ENCODE results near the gene UROS. TPM values are rescaled to one million over a fixed set of nuclear protein-coding genes. Genes with fewer than 3 reads are reported as not detected.
A peak's percentile ranks its signal among the peaks of the same experiment; 100 is the strongest.

UROS gene
- total and polyA plus RNA-seq, 2 donors (not counting 1 experiment from before 2014, with no cell fraction given) = 54.4 to 60.4 TPM

GRCh38 chr10:125774581-125775191 is 48.4 kb downstream of the UROS start:
- H3K36me3 ChIP-seq (ENCODE audit: control insufficient read depth, insufficient read depth, low read length) = no peaks in the 10 kb centered on the region
- H3K4me1 ChIP-seq (ENCODE audit: control insufficient read depth, extremely low read depth, insufficient read depth, low read length) = no peaks in the 10 kb centered on the region
- H3K4me2 ChIP-seq (ENCODE audit: extremely low read depth, insufficient read depth, low read length) = no peak overlapping the region
- no peak overlapping the region for H3K4me3 ChIP-seq (replicated peaks in 1 of 4; ENCODE audit: control extremely low read depth in 1 of 4, insufficient read depth in 1 of 4, low read depth in 3 of 4, low read length in 4 of 4)
- H2AFZ ChIP-seq (ENCODE audit: low read length) = no peak overlapping the region
- no peaks in the 10 kb centered on the region for H3K79me2 ChIP-seq (ENCODE audit: control insufficient read depth, insufficient read depth, low read length)
- no peaks in the 10 kb centered on the region for H4K20me1 ChIP-seq (ENCODE audit: control insufficient read depth, extremely low read depth, insufficient read depth, low read length)
- H3K9ac ChIP-seq (ENCODE audit: insufficient read depth, low read length) = no peak overlapping the region
- DNase-seq (ENCODE audit: low read depth in 2 of 2) = no peak
- no peak overlapping the region for H3K27ac ChIP-seq (ENCODE audit: insufficient read depth, low read length)
- no peaks in the 10 kb centered on the region for H3K9me3 ChIP-seq (ENCODE audit: control insufficient read depth, insufficient read depth, low read depth, low read length)
- peaks cover 2% of the 10 kb centered on the region for H3K27me3 ChIP-seq (ENCODE audit: control insufficient read depth, insufficient read depth, low read length)
- TF ChIP-seq CTCF (conservative IDR thresholded peaks at IDR 0.05 in 1 of 2, IDR thresholded peaks at IDR 0.05 in 1 of 2; ENCODE audit: low read depth in 1 of 2, low read length in 2 of 2) (no peak), EZH2 (IDR thresholded peaks at IDR 0.05; ENCODE audit: low read length, missing control alignments) (no peak)

GRCh38 chr10:125773687-125774543 is 49.1 kb downstream of the UROS start:
- H2AFZ ChIP-seq (ENCODE audit: low read length) = no peak overlapping the region
- H3K79me2 ChIP-seq (ENCODE audit: control insufficient read depth, insufficient read depth, low read length) = no peaks in the 10 kb centered on the region
- no peak for DNase-seq (ENCODE audit: low read depth in 2 of 2)
- H3K9ac ChIP-seq (ENCODE audit: insufficient read depth, low read length) = no peak overlapping the region
- H3K27ac ChIP-seq (ENCODE audit: insufficient read depth, low read length) = no peak overlapping the region
- no peaks in the 10 kb centered on the region for H3K9me3 ChIP-seq (ENCODE audit: control insufficient read depth, insufficient read depth, low read depth, low read length)
- no peaks in the 10 kb centered on the region for H3K27me3 ChIP-seq (ENCODE audit: control insufficient read depth, insufficient read depth, low read length)
- no peak overlapping the region for H3K4me2 ChIP-seq (ENCODE audit: extremely low read depth, insufficient read depth, low read length)
- H4K20me1 ChIP-seq (ENCODE audit: control insufficient read depth, extremely low read depth, insufficient read depth, low read length) = no peaks in the 10 kb centered on the region
- TF ChIP-seq EZH2 (IDR thresholded peaks at IDR 0.05; ENCODE audit: low read length, missing control alignments) (no peak), CTCF (conservative IDR thresholded peaks at IDR 0.05 in 1 of 2, IDR thresholded peaks at IDR 0.05 in 1 of 2; ENCODE audit: low read depth in 1 of 2, low read length in 2 of 2) (no peak)
- no peaks in the 10 kb centered on the region for H3K36me3 ChIP-seq (ENCODE audit: control insufficient read depth, insufficient read depth, low read length)
- H3K4me1 ChIP-seq (ENCODE audit: control insufficient read depth, extremely low read depth, insufficient read depth, low read length) = no peaks in the 10 kb centered on the region
- peak overlapping the region in 1 of 4 experiments; percentile 10 for H3K4me3 ChIP-seq (replicated peaks in 1 of 4; ENCODE audit: control extremely low read depth in 1 of 4, insufficient read depth in 1 of 4, low read depth in 3 of 4, low read length in 4 of 4)

- no peaks in the 10 kb centered on the region for H3K36me3 ChIP-seq (ENCODE audit: control insufficient read depth, insufficient read depth, low read length)
- no peaks in the 10 kb centered on the region for H3K4me1 ChIP-seq (ENCODE audit: control insufficient read depth, extremely low read depth, insufficient read depth, low read length)
- H3K4me2 ChIP-seq (ENCODE audit: extremely low read depth, insufficient read depth, low read length) = no peak overlapping the region
- no peaks in the 10 kb centered on the region for H3K27me3 ChIP-seq (ENCODE audit: control insufficient read depth, insufficient read depth, low read length)
- no peak for DNase-seq (ENCODE audit: low read depth in 2 of 2)
- no peaks in the 10 kb centered on the region for H4K20me1 ChIP-seq (ENCODE audit: control insufficient read depth, extremely low read depth, insufficient read depth, low read length)
- H3K9me3 ChIP-seq (ENCODE audit: control insufficient read depth, insufficient read depth, low read depth, low read length) = no peaks in the 10 kb centered on the region
- TF ChIP-seq EZH2 (IDR thresholded peaks at IDR 0.05; ENCODE audit: low read length, missing control alignments) (no peak), CTCF (conservative IDR thresholded peaks at IDR 0.05 in 1 of 2, IDR thresholded peaks at IDR 0.05 in 1 of 2; ENCODE audit: low read depth in 1 of 2, low read length in 2 of 2) (no peak)
- H2AFZ ChIP-seq (ENCODE audit: low read length) = no peak overlapping the region
- H3K9ac ChIP-seq (ENCODE audit: insufficient read depth, low read length) = no peak overlapping the region
- H3K79me2 ChIP-seq (ENCODE audit: control insufficient read depth, insufficient read depth, low read length) = no peaks in the 10 kb centered on the region
- no peak overlapping the region for H3K4me3 ChIP-seq (replicated peaks in 1 of 4; ENCODE audit: control extremely low read depth in 1 of 4, insufficient read depth in 1 of 4, low read depth in 3 of 4, low read length in 4 of 4)
- no peak overlapping the region for H3K27ac ChIP-seq (ENCODE audit: insufficient read depth, low read length)
Observed at GRCh38 chr10:125772864-125773180, 50.2 kb downstream of the UROS start.

Data from fibroblast of lung (primary cell).